Measurements from ENCODE around the gene TFAP2A.

TFAP2A gene

DNA sequence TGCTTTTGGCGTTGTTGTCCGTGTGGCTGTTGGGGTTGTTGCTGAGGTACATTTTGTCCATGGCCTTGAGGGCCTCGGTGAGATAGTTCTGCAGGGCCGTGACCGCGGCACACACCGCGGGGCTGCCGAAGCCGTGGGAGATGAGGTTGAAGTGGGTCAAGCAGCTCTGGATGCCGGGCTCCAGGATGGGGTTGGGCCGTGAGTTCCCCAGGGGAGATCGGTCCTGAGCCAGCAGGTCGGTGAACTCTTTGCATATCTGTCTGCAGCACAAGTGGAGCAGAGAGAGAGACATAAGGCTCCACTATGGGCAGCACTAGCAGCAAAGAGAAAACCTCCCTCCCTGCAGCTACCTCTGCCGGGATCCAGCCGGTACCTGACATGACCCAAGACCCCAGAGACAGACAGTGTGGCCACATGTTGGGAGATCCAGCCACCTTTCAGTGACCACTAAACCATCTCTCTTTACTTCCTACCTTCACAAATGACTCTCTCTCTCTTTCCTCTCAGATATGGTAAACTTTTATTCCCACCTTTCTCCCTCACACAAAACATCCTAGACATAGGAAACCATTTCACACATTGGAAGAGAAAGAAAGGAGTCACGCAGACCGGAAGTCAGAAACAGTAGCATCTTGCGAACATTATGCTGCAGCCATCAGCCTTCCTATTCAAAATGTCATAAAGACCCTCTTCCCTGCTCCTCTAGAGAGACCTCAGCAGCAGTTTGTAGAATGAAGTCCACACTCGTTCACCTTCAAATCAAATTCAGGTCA is 16.2 kb downstream of the TFAP2A start:
- no peak for DNase-seq

DNA sequence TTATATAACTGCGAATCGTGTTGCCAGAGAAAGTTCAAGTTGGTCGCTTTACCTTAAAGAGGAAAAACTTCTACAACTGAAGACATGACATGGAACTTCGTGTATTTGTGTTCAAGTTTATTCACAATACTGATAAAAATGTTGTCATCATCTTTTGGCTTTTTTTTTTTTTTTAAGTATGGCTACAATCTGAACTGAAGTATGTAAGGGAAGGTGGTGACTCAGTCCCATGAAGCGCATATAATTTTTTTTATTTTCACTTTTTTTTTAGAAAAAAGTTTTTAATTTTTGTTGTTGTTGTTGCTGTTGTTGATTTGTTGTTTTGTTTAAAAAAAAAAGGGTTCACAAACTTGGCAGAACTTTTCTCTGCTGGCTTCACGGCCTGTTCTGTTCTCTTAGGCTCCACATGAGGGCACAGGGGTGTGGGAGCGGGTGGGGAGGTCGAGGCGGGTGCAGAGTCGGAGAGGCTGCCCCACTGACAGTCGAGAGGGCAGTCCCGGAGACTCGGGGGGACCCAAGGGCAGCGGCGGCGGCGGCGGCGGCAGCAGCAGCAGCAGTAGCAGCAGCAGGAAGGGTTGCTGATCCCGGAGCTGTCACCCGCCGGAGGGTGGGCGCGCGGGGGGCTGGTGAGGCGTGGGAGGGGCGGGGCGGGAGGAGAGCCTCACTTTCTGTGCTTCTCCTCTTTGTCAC is 17.0 kb downstream of the TFAP2A start:
- DNase-seq, result no peak

DNA sequence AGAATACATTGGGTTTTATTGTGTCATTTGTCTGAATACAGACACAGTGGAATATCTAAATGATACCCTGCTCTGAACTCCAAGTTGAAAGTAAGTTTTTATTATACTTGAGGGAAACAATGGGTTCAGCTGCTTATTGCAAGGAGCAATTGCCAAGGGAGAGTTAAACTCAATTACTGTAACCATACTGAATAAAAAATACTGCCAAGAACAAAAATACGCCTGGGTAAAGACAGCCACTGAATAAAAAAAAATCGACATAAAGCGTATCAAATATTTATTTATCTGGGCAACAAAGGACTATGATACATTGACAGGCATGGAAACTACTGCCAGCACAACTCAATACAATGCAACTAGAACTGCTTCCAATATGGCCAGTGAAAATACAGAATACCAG is 18.1 kb downstream of the TFAP2A start:
- no peak for DNase-seq

DNA sequence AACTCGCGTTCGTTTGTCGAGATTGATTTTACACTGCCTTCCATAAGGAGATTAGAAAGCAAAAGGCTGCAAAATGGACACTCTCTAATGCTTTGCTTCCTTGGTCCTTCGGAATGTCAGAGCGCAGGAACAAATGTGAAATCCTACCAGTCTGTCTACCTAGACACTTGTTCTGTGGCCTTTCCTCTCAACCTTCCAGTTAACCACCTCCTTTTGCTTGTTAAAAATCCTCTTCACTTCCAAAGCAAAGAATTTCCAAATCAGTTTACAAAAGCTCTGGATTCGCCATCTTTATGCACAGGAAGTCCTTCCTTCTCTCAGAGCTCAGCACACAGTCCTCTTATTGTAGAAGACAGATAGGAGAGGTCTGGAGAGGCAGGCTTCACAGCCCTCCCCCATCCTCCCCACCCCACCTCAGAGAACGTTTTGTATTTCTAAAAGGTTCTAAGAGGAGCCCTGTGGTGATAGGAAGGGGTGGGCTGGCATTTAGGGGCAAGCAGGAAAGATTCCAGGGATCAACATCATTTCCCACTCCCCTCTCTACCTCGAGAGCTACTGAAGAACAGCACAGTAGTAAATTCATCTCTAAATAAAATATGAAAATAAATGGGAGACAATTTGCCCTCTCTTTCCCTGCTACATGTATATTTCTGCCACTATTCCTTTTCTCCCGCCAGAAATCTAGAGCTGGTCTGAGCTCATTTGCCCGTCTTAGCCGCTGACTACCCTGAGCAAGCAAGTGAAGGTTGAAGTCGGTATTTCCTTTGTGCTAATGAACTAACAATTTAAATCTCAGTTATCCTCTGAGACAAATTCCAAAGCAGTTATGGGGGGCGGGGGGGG is 18.9 kb downstream of the TFAP2A start:
- no peak for DNase-seq

DNA sequence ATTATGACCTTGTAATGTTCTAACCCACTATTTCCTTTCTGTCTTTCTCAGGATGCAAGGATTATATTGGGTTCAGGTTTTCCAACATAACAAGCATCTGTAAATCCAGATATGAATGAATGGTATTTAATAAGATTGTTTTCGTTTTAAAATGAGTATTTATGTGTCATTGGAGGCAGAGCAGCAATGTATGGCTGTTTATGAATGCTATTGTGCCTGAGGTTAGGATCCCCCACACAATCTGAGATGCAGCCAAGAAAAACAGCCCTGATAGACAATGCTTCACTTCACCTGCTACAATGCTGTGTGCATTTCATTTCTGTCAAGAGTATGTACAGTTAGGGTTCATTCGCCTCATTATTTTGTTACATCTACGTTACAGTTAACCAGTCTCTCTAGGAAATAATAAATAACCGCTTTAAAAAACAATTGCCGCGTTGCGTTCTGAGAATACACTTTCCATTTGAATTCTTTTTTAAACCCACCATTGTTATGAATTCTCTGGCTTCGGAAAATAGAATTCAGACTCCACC is 19.6 kb downstream of the TFAP2A start:
- no peak for DNase-seq

DNA sequence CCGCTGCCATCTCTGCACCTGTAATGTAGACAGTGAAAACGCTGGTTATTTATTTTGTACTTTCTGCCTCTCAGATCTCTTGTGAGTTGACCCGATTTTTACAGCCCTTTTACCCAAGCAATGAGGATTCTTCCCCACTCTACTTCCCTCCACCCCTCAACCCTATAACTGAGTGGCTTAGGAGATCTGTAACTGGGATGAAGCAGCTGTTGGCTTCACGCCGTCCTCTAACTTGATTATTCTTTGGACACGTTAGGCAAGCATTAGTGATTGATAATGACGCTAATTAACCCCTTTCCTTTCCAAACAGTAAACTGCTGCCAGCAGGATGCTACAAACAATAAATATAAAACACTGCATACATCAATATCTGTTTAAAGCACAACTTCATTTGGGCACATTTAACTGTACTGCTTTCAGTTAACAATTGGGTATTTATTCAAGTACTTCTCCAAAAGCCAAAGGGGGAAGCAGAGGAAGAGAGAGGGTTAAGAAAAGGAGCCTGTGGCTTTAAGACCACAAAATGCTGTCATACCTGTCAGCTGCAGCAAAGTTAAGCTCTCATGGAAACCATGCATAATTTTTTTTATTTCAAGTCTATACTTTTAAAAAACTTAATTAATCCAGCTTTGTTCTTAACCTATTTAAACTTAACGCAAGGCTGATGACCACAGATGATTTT is 21.2 kb downstream of the TFAP2A start:
- DNase-seq, result no peak

DNA sequence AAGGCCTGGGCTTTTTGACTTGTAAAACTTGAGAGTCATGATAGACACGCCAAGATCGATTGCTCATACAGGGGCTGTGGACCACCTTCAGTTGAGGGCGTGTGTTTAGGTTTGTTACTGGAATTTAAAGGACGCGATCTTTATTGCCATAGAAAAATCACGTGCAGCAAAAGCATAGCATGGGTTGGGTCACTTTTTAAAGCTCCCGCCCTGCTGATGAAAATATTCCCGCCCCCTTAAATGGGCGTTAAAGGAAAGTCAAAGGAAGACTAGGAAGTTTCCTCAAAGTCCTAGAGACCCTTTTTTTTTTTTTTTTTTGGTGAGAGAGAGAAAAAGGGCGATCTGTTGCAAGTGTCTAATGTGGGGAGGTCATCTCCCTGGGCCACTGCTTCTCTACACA is 23.1 kb downstream of the TFAP2A start:
- DNase-seq, result no peak

DNA sequence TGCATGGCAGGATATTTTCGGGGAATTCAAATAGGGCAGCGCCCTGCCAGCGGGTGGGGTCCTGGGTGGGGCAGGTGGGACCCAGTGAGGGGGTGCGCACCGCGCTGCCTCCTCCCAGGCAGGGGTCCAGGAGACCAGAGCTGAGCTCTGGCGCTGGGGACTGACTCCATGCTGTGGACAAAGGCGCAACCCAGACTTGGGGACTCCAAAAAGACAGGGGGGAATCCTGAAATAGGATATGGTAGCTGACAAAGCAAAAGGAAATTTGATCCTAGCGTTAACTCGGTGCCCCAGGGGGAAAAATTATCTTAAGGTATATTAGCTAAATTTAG is 23.6 kb downstream of the TFAP2A start:
- no peak for DNase-seq

DNA sequence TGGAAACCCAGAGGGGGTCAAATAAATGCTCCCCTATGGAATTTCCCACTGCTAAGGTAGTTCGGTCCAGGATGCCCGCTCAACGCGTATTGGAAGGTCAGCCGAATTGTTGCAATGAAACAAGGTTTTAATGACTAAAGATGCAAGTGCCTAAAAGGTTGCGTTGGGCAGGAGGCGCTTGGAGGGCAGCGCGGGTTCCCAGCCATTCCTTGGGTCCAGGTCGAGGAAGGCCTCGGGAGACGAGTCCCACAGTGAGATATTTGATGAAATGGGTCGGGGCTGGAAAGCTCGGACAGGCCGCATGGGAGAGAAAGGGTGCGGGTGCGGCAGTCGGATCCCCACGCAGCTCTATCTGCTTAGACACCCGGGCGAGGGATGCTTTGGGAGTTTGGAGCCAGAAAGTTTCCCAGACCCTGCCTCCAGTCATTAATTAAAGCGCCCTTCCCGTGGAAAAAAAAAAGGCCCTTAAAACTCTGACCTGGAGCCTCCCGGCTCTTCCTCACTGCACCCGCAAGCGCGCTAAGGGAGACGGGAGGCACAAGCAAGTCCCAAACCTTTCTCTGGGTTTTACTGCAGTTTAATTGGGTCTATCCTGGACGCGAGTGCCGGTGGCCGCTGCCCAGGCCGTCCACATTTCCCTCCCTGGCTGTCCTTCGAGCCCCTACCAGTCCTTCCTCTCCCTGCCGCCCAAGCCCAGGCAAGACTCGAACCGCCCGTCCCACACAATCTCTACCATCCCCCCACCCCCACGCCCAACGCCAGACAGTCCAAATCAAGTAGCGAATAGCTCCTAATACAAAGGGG is 24.2 kb downstream of the TFAP2A start:
- no peak for DNase-seq

DNA sequence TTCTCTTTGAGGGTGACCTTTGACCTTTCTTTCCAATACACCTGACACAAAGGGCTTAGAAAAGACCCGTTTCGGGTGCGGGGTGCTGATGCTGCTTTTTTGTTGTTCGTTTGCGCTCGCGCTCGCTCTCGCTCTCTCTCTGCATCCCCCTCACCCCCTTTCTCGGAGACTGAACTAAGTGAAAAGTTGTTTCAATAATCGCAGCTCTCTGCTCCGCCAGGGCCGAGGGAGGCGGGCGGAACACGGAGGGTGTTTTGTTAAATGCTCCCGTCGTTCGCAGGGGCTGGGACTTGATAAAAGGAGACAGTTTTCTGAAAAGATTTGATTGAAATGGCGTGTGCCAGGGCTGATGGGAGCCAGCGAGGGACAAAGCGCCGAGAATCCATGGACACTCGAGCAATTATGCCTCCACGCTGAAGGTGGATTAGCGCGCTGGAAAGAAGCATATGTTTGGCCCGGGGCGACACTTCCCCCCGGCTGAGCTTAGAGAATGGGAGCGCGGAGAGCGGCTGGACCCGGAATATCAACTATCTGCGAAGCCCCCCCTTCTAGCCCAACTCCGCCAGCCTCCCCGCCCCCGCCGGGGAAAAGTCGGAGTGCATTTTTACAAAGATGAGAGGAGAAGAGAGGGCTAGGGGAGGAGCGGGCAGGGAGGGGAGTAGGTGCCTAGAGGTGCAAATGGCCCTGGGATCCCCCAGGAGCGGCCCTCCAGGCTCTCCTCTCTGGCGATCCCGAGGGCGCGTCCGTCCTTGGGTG is 25.0 kb downstream of the TFAP2A start:
- no peak for DNase-seq

DNA sequence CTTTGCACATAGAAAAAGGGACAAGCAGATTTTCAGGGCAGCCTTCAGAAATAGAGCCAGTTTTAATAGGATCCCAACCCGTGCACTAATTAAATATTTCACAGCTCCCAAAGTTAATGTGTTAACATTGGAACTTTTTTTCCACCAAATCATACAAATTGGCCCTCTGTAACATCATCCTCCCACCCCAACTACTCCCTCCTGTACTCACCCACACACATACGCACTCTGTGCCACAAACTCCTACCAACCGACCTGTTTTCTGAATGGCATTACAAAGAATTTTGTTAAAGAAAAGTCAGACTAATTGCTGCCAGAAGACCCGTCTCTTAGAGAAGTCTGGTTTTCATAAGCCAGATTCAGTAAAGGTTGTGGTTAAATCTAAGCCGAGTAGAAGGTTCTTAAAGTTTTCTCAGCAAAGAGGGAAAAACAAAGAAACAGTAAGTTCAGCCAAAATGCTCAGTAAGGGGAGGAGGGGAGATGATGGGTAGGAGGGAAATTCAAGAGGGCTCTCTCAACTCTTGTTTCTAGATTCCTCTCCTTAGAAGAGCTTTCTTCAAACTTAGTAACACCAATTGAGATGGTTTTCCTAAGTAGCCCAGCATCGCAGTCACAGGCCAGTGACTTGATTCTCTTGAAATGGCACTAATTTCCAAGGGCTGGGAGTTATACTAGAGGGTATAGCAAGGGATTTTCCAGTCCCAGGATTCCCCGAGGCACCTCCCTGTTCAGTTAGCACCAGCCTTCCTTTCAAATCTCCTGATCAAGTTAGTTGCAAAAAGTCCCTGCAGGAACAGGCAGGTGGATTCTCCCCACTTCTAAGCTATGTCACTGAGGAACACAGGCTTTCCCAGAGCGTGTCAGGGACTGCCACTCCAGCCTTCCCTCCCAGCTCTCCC is 27.9 kb downstream of the TFAP2A start:
- no peak for DNase-seq

DNA sequence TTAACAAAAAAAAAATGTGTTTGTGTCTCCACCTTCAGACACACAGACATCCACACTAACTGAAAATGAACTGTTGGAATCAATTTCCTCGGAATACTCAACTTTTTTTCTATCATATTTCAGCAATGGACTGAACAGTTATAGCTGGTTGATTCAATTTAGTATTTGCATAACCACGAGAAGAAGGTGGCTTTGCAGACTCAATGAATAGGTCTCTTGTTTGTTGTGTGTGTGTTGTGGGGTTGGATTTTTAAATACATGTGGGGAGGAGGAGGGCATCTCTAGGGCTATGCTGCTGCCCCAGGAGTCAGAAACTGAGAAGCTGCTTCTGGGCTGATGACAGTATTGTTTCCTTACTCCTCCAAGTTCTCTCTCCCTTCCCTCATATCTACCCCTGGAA is 28.7 kb downstream of the TFAP2A start:
- DNase-seq, result no peak

DNA sequence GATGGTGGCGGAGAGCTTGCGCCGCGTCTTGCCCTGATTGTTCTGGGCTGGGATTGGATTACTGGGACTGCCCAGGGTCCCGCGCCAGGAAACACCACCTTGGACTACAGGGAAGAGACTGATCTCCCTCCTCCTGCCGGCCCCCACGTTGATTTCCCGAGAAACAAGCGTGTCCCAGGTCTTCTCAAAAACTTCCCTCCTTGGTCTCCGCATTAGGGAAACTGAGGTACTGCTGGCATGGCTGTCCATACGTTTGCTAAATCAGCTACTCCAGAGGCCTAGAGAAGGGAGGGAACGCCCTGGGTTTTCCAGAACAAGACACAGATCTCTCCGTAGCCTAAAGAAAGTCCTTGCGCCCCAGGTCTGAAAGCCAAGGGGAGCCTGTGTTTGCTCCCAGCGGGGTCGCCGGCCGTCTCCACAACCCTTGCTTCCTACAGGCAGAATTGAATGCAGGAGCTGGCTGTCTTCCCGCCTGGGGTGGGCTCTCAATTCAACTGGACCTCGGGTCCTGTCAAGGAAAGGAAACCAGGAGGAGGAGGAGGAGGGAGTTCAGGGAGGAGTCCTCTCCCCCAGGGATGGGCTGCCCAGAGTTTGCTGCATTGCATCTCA is 29.2 kb downstream of the TFAP2A start:
- DNase-seq, result no peak

DNA sequence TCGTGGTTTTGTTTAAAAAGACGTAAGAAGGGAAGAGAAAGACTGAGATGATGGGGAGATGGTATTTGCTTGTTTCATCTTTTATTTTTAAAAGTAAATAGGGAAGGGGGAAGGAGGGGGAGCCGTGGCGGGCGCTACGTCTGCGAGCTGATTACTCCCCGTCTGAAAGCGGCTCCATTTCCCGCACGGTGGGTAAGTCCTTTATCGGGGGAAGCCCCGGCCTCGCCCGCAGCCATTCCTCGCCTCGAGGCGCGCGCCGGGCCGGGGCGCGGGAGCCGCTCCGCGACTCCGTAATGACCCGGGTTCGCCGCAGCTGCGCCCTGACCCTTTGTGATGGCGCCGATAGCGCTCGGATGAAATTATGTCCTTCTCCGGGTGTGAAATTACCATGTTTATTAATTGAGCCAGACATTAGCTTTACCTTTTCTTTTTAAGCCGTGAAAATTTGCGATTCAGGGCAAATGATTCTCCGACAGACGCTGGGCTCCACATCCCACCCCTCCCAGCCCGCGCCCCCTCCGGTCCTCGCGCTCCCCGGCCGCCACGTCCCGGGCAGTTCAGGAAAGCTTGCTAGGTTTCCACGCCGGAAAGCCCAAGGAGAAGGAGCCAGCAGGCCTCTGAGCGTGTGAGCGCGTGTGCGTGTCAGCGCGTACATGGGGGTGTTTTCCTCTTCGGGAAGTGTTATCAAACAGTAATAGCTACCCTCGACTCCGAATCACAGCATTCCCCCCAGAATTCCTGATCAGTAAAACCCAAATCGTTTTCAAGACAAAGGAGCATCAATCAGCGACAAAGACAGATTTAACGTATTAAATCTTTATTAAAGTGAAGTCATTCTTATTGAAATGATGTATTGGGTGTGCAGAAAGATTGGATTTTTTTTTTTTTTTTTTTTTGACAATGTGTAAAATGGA is 30.0 kb downstream of the TFAP2A start:
- no peak for DNase-seq

DNA sequence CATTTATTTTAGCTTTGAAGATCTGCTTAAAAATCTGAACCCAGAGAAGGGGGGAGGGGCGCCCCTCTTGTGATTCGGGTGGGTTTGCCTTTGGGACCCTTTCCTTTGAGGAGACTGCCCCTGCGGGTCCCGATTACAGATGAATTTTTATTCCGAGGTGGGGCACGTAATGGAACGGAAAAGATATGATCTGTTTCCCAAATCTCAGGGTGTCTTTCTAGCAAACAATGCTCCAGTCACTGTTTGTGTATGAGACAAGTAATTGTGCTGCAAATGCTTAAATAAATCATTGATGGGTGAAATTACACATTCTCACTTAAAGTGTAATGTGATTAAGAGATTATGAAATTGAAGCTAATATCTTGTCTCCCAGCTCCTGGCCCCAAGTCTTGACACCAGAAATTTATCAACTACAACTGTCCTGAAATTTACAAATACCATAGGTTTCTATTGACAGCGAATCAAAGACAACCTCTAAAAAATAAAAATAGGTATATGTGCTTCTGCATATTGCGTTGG is 30.7 kb downstream of the TFAP2A start:
- no peak for DNase-seq

DNA sequence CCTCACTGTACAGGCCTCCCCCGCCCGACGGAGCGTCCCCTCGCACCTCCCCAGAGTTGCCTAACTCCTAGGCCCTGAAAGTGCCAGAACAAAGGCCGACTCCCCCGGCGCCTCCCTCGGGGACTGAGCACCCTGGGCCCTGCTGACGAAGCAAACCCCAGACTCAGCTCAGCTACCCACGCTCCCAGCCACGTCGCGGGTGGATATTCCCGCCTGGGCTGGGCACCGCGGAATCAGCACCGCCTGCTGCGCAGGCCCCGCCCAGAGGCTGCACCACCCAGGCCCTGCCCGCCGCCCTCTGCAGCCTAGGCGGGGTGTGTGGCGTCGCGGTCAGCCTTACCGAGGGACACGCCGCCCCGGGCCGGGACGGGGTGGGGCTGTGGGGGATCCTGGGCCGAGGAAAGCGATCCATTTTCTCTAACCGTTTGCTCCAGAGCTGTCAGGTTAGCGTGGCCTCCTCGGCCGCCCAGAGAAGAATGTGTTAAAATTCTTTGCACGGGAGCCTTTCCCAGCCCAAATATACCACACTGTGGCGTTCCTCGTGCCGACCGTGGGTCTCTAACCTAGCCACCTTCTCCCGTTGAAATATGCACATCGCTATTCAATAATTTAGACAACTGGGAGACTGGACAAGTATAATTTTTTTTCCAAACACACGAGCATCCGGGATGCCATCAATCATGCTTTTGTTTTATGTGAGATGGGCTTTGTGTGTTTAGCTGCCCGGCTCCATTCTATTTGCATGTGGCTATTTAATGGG is 31.4 kb downstream of the TFAP2A start:
- DNase-seq, result no peak

DNA sequence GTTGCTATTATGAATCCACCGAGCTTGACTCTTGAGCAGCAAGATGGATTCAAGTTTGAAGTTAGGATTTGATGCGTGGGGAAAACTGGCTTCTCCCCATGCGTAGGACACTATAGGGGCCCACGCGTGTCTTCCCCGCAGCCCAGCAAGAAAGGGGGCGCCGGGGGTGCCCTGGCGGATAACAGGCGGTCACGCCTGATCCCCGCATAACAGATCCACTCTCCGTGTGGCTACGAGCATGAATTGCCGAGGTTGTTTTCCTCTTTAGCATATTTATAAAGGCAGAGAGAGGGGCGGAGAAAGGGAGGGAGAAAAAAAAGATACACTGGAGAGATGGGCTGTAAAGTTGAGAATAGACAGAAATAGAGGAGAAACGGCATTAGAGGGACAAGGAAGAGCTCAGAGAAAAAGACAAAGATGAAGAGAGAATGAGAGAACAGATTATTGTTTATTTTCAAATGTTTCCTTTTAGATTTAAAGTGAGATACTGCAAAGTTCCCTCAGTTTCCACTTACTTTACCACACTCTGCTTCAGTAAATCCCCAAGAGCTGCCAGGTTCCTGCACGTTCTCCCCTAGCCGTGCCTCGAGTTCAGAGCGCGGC is 32.0 kb downstream of the TFAP2A start:
- DNase-seq, result no peak

Data from fibroblast of skin of right biceps (primary cell).